Neutrophil (primary cell): Measurements from ENCODE around the gene DMBT1.

Source experiments
- H3K27ac ChIP-seq: fragments of 200-600 bp; sonication (generic); 2 replicates; pipeline ENCODE4 v1.5.1; 2016; ENCODE audit warnings: mild to moderate bottlenecking, moderate library complexity
- H3K27me3 ChIP-seq: fragments of 200-600 bp; sonication (generic); 2 replicates; pipeline ENCODE4 v1.6.0; 2016; ENCODE audit warnings: mild to moderate bottlenecking
- H3K36me3 ChIP-seq: fragments of 200-600 bp; sonication (generic); 2 replicates; pipeline ENCODE4 v1.5.1; 2017
- H3K4me1 ChIP-seq, 2 experiments: fragments of 200-600 bp in 1 of 2; sonication (generic) in 1 of 2; 1 replicate in 1 of 2; 2 replicates in 1 of 2; pipeline versions ENCODE4 v1.5.1 to v1.6.1; 2013 to 2016; ENCODE audit warnings: low read depth in 1 of 2, low read length in 1 of 2, mild to moderate bottlenecking in 1 of 2, moderate library complexity in 1 of 2; ENCODE audit not compliant: control insufficient read depth in 1 of 2, insufficient read depth in 1 of 2
- H3K4me3 ChIP-seq, 2 experiments: fragments of 200-600 bp in 1 of 2; sonication (generic) in 1 of 2; 1 replicate in 1 of 2; 2 replicates in 1 of 2; pipeline ENCODE4 v1.5.1; 2013 to 2016; ENCODE audit warnings: low read depth in 1 of 2, low read length in 1 of 2, mild to moderate bottlenecking in 1 of 2, moderate library complexity in 1 of 2
- H3K9me3 ChIP-seq: fragments of 200-600 bp; sonication (generic); 2 replicates; pipeline ENCODE4 v1.5.1; 2016
- CTCF ChIP-seq: fragments of 200-600 bp; sonication (generic); IDR thresholded peaks from 2 replicates; pipeline ENCODE4 v1.5.1; 2016; ENCODE audit warnings: antibody characterized with exemption

Gene DMBT1

GRCh38 chr10:122537545-122537944, 23.0 kb upstream of the DMBT1 start:
- H3K27me3 ChIP-seq: peaks cover 11% of the 10 kb centered on the region
- TF ChIP-seq CTCF: no peak
- no peaks in the 10 kb centered on the region for H3K36me3 ChIP-seq
- H3K9me3 ChIP-seq: no peaks in the 10 kb centered on the region
- H3K4me3 ChIP-seq: no peak overlapping the region
- H3K4me1 ChIP-seq: peaks cover 0 to 19% of the 10 kb centered on the region in 2 experiments
- H3K27ac ChIP-seq: no peak overlapping the region

GRCh38 chr10:122541541-122542002, 19.0 kb upstream of the DMBT1 start:
- peaks cover 0 to 45% of the 10 kb centered on the region in 2 experiments for H3K4me1 ChIP-seq
- H3K27ac ChIP-seq: no peak overlapping the region

GRCh38 chr10:122543676-122544445, 16.7 kb upstream of the DMBT1 start:
- no peaks in the 10 kb centered on the region for H3K27me3 ChIP-seq
- no peak for TF ChIP-seq CTCF
- no peak overlapping the region for H3K27ac ChIP-seq
- peaks cover 0 to 45% of the 10 kb centered on the region in 2 experiments for H3K4me1 ChIP-seq
- no peak overlapping the region for H3K4me3 ChIP-seq
- no peaks in the 10 kb centered on the region for H3K36me3 ChIP-seq
- no peaks in the 10 kb centered on the region for H3K9me3 ChIP-seq

More at GRCh38 chr10:122541541-122542002, 19.0 kb upstream of the DMBT1 start:
- TF ChIP-seq CTCF: no peak
- Histone ChIP-seq H3K4me3 (peak overlapping the region in 1 of 2 experiments; percentile 1), H3K36me3 (no peaks in the 10 kb centered on the region), H3K9me3 (no peaks in the 10 kb centered on the region), H3K27me3 (peaks cover under 1% of the 10 kb centered on the region)

GRCh38 chr10:122544493-122544892, 16.1 kb upstream of the DMBT1 start:
- H3K4me1 ChIP-seq: peaks cover 0 to 45% of the 10 kb centered on the region in 2 experiments
- no peak overlapping the region for H3K4me3 ChIP-seq
- TF ChIP-seq CTCF: no peak
- no peaks in the 10 kb centered on the region for H3K36me3 ChIP-seq
- H3K27me3 ChIP-seq: no peaks in the 10 kb centered on the region
- no peaks in the 10 kb centered on the region for H3K9me3 ChIP-seq
- no peak overlapping the region for H3K27ac ChIP-seq

- Histone ChIP-seq H3K36me3 (no peaks in the 10 kb centered on the region), H3K27me3 (no peaks in the 10 kb centered on the region), H3K4me3 (no peak overlapping the region), H3K4me1 (peaks cover 0 to 39% of the 10 kb centered on the region in 2 experiments), H3K27ac (no peak overlapping the region), H3K9me3 (no peaks in the 10 kb centered on the region)
- no peak for TF ChIP-seq CTCF
Measured at GRCh38 chr10:122546242-122546641, 14.3 kb upstream of the DMBT1 start.
